Measurements from ENCODE around the gene THBS3.

THBS3 gene

DNA sequence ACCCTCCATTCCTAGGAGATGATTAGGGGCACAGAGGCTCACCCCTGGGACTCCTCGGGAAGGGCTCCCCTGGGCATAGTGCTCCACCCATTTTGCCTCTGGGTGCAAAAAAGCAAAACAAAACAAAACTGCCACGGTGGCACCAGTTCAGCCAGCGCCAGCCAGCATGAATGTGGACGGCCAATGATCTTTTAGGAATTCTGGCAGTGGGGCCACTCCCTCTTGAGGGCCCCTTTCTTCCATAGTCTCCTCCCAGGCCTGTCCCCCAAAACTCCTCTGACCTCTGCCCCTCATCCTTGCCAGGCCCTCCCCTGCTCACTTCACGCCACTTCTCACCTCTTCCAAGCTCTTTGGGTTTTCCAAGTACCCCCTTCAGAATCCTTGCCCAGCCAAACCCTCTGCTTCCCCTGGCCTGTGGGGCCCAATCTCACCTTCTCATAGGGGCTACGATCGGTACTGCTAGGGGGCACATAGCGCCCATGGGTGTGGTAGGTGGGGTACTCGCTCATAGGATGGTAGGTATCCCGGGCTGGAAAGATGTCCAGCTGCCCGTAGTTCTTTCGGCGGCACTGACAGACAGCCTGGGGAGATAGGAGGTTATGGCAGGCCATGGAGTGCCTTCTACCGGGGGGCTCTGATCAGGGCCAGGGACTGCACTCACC lies 20.8 kb downstream of the THBS3 start:
- DNase-seq, result no peak

DNA sequence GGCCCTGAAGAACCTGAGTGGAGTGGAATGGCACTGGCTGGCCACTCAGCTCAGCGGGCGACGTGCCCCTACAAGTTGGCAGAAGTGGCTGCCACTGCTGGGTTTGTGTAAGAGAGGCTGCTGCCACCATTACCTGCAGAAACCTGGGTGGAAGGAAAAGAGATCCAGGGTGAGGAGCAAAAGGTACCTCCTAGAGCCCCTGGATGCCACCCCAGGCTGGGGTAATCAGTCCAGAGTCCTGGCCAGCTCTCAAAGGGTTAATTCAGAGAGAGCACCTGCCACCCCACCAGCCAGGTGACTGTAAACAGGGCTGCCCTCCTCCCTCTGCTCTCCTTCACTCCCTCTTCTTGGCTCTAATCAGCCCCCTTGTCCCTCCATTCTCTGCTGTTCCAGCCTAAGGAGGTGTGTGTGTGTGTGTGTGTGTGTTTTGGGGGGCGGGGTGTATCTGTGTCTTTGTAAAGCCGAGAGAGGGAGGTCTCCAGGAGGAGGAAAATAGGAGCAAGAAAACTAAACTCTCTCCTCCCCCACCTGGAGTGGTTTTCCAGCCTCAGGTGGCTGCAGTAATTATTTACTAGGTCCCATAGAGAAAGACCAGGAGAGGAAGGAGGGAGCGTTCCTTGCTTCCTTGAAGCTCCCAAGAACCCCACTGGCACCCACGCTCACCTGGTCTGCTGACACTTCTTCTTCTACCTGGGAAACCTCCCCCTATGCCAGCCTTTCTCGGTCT lies 21.5 kb downstream of the THBS3 start:
- no peak for DNase-seq

DNA sequence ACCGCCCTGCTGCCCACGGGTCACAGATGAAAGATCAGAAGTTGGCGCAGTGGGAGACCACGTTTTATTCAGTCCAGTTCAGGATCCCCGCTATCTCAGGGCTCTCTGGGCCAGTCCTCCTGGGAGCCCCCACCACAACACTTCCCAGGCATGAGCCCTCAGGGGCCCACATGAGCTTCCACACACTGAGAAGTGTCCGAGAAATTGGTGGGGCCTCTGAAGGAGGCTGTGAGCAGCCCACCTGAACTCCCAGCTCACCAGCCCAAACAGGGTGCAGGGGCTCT lies 22.0 kb downstream of the THBS3 start:
- DNase-seq, result no peak

DNA sequence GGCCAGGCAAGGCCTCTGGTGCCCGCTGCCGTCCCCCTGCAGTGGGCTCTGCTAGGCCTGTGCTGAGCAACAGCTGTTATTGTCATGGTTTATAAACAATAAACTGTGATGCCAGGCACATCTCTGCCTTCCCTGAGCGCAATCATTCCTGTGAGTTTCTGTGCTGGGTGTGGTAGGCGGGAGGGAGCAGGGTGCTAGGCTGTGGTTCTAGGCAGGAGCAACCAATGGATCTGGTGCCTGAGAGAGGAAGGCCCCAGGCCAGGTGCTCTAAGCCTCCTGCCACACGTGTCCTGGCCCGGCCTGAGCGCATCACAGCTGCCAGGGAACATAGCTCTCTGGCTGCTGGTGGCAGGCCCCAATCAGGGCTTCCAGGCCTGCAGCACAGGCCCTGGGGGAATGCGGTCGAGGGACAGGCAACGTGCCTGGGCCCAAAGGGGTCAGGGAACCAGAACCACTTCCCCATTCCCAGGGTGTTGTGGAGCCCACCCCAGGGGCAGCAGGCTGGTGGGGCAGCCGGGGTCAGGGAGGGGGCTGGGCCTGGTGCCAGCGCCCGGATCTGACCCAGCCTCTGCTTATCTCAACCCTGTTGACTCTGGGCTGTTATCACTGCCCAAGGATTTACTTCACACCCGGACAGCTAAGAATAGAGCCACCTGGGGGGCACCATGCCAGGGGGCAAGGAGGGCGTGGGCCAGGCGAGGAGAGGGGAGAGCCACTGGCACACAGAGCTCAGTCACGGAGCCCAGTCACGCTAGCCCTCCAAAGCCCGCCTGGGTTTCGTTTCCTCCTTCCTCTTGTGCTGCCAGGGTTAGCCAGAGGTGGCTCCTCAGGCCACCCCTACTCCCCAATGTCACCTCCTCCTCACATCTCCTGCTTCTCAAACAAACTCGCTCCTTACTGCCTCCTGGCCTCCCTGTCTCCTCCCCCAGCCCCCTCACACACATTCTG lies 22.6 kb downstream of the THBS3 start:
- no peak for DNase-seq

GRCh38 chr1:155184351-155184811 lies 23.3 kb downstream of the THBS3 start:
- no peak for DNase-seq

DNA sequence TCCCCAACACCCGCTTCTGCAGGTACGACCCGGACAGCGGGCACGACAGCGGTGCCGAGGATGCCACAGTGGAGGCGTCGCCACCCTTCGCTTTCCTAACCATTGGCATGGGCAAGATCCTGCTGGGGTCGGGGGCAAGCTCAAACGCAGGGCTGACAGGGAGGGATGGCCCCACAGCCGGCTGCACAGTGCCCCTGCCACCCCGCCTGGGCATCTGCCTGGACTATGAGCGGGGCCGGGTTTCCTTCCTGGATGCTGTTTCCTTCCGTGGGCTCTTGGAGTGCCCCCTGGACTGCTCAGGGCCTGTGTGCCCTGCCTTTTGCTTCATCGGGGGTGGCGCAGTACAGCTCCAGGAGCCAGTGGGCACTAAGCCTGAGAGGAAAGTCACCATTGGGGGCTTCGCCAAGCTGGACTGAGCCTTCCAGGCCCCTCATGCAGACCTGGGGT lies 23.9 kb downstream of the THBS3 start:
- no peak for DNase-seq

- no peak for DNase-seq
Observed at GRCh38 chr1:155182052-155182550, 25.6 kb downstream of the THBS3 start.

DNA sequence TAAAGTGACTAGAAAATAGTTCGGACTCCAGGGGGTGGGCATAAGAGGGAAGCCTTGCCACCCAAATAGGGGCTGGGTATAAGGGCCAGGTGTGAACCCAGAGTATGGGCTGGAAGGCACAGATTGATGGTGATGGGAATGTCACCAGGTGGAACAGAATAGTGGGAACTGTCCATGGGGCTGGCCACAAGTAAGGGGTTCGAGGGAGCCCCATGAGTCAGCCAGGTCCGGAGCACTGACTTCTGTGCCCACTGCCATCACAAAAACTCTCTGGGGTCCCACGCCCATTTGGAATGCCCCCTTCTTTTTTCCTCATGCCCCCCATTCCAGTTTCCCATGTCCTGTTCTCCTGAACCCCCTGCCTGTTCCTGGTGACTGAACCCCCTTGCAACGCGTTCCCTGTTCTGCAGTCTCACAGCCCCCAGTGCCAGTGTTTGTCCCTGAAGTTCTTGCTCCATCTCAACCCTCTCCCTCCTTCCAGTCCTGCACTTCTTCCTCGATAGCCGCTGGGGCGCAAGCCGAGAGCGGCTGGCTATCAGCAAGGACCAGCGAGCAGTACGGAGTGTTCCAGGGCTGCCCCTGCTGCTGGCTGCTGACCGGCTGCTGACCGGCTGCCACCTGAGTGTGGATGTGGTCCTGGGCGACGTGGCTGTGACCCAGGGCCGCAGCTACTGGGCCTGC lies 26.2 kb downstream of the THBS3 start:
- DNase-seq, result no peak

DNA sequence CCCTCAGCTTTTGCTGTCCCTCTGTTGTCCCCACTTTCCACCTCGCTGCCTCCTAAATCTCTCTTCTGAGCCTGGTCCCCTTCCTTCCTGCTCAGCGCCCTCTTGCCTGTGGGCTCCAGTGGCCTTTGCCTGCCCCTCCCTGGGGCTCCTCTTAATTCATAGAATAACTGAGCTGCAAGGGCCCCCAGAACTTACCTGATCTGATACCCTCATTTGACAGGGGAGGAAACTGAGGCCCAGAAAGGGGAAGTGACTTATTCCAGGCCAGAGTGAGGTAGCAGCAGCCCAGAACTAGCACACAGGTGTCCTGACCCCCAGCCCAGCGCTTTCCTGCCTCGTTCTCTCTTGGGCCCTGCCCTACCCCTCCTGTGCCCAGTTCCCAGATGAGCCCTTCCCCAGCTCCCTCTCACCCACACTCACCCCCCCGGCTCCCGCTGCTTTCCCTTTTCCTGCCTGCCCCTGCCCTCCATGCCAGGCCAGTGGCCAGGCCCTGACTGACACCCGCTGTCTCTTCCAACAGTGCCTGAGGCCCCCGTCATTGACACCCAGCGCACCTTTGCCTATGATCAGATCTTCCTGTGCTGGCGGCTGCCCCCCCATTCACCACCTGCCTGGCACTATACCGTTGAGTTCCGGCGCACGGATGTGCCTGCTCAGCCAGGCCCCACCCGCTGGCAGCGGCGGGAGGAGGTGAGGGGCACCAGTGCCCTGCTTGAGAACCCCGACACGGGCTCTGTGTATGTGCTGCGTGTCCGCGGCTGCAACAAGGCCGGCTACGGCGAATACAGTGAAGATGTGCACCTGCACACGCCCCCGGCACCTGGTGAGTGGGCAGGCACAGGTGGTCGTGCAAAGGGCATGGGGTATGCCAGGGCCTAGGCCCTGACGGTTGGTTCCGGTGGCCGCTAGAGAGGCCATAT lies 28.3 kb downstream of the THBS3 start:
- no peak for DNase-seq

DNA sequence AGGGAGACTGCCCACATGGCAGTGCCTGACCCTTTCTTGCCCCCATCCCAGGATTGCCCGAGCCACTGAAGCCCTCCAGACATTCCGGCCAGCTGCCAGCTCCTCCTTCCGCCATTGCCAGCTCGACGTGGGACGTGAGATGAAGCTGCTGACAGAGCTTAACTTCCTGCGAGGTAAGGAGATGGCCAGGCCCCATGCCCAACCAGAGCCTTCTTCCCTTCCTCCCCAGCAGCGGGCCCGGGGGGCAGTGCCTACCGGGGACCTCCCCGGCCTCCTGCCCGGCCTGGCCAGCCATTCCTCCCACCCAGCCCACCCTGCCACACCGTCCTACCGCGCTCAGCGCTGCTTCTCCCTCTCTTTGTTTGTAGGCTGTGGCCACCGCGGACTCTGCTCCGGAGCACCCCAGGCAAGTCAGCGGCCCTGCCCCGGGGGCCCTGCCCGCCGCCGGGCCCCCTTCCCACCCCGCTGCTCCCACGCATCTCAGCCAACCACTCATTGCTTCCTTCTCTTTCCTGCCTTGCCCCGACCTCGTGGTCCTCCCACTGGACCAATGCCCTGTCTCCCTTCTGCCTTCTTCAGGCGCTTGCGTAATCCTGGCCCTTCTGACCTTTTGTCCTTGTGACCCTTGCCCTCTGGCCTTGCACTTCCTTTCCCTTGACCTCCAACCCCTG lies 29.1 kb downstream of the THBS3 start:
- no peak for DNase-seq

DNA sequence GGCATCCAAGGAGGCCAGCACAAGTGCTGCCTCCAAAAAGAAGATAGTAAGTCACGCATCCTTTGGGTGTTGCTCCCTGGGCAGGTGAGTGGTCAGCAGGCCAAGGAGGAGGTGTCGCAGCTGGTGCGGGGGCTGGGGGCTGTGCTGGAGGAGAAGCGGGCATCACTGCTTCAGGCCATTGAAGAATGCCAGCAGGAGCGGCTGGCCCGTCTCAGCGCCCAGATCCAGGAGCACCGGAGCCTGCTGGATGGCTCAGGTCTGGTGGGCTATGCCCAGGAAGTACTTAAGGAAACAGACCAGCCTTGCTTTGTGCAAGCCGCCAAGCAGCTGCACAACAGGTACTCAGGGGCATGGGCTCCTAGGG lies 29.8 kb downstream of the THBS3 start:
- no peak for DNase-seq

GRCh38 chr1:155177192-155177917 lies 30.3 kb downstream of the THBS3 start:
- no peak for DNase-seq

DNA sequence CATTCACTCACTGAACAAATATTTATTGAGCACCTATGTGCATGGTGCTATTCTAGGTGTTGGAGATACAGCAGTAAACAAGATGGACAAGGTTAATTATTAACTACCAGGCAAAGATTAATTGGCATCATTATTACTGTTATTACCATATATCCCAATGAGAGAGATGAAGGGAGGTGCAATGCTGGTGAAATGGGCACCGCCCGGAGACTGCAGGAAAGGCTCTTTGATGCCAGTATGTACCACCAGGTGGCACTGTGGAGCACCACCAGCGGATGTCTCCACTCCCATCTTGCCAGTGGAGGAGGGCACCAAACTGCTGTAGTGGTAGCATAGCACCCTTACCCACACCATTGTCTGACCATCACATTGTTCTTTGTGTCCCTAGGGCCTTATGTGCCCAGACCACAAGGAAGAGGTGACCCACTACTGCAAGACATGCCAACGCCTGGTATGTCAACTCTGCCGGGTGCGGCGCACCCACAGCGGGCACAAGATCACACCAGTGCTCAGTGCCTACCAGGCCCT lies 31.1 kb downstream of the THBS3 start:
- peak; percentile 82 for DNase-seq

DNA sequence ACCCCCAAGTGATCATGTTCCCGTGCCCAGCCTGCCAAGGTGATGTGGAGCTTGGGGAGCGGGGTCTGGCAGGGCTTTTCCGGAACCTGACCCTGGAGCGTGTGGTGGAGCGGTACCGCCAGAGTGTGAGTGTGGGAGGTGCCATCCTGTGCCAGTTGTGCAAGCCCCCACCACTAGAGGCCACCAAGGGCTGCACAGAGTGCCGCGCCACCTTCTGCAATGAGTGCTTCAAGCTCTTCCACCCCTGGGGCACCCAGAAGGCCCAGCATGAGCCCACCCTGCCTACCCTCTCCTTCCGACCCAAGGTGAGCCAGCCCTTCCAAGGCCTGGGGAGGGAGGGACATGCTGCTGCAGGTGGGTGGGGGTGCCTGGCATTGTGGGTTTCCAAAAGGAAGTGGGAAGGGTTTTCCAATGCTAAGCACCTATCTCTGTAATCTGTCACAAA lies 31.7 kb downstream of the THBS3 start:
- peak; percentile 18 for DNase-seq

DNA sequence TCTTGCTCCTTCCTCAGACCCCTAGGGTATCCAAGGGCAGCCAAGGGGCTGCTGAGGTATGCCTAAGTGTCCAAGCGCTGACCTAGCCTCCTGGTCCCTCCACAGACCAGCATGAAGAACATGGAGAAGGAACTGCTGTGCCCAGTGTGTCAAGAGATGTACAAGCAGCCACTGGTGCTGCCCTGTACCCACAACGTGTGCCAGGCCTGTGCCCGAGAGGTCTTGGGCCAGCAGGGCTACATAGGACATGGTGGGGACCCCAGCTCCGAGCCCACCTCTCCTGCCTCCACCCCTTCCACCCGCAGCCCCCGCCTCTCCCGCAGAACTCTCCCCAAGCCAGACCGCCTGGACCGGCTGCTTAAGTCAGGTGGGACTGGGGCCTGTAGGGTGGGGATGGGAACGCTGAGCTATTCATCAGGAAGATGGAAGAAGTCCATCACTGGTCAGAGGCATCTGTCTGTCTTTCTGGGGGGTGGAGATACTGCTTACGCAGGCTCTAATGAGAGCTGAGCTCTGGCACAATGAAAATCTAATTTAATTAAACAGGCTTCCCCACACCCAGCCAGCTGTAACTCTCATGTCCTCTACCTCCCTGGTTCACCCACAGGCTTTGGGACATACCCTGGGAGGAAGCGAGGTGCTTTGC lies 32.3 kb downstream of the THBS3 start:
- no peak for DNase-seq

DNA sequence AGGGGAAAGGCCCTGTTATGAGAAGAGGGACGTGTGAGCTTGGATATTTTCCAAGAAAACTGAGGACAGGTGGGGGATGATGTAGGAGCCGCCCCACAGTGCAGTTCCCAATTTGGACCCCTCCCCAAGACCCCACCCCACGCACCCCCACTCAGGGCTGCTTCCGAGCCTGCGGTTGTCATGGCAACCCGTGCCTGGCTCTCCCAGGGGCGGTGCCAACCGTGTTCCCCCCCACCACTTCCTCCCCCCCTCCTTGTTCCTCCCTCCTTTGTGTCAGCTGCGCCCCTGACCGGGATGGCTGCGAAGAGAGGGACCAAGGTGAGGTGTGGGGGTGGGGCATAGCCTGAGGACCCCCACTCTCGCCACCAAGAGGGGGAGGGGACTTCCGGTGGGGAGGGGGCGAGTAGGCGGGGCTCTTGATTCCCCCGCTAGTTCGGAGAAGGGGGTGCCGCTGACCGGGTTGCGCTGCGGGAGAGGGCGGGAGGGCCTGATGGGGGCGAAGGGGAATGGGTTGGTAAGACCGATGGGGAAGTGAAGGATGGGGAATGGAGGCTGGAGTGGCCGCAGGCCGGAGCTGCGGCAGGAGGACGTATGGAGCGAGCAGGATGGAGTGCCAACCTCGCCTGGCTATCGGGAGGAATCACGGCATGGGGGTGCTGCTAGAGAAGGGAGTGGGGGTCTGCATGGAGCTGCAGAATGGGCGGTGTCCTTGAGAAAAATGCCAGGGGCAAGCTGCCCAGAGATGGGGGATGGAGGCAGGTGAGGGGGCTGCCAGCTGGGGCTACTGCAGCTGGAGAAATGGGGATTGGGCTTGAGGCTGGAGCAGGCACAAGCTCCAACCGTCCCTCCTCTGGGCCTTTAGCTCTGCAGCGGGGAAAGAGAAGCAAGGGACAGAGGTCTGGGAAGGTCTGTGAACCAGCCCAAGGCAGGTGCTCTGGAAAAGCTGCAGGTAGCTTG lies 33.1 kb downstream of the THBS3 start:
- peak; percentile 64 for DNase-seq

DNA sequence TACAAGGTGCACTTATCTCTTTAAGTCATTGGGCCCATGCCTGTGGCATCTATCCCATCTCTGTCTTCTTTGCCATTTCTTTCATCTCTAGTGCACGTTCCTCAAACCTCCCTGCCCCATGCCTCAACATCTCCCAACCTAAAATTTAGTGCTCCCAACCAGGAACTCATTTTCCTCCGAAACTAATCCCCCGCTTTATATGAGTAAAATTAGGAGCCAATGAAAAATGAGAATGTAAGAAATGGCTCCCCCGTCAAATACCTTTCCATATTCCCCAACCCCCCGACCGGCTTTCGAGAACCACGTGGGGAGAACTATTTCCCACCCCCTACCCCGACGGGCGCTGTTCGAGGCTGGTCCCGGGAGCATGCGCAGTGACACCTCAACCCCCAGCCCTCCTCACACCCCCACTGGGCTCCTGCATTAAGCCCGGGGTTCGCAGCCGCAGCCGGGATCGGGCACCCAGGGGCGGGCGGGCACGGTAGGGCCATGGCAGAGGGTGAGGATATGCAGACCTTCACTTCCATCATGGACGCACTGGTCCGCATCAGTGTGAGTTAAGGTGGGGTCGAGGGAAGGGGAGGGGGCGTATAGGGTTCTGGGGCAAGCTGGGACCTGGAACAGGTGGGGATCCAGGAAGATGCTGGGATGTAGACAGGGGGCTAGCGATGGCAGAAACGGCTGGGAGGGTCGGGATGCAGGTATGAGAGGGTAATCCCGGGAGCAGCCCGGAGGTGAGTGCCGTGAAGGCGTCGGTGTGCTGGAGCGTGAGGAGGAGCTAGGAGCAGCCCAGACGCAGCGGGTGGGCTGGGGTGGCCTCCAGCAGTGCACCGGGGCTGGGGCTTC lies 34.0 kb downstream of the THBS3 start, which contains the start of gene TRIM46:
Gene TRIM46, plus strand, starts transcription at position 372 of the 846 bp plus-strand sequence. Its CDS starts 118 bp downstream, at position 490.
- peak; percentile 83 for DNase-seq

Measured in CD4-positive, alpha-beta T cell treated with Interleukin-4 for 4 hours (primary cell).